ENCODE measurements around the gene RAPGEF4. TPM values are rescaled to one million over a fixed set of nuclear protein-coding genes. Genes with fewer than 3 reads are reported as not detected.

The RAPGEF4 gene
- total RNA-seq, 1 experiment from 2014 or later = 2.2 TPM

- Mint-ChIP-seq H3K9me3 (peaks cover 30% of the 10 kb centered on the region), H3K27ac (no peak overlapping the region), H3K27me3 (ENCODE audit: low read depth) (peaks cover 3% of the 10 kb centered on the region; the same call in 1 of the 2 replicates), H3K4me3 (no peak overlapping the region), H3K36me3 (peaks cover 18% of the 10 kb centered on the region), H3K4me1 (no peaks in the 10 kb centered on the region)
- ChIA-PET POLR2A (interaction anchor here (0.7 kb wide), 1 partner anchor 16 kb away, joined by 3 read pairs; no protein-coding TSS in a partner anchor), CTCF (interaction anchor here (1.3 kb wide), 1 partner anchor 28 kb away, joined by 3 read pairs; no protein-coding TSS in a partner anchor)
- DNase-seq (ENCODE audit: low spot score) (no peak), ATAC-seq (no peak)
- TF ChIP-seq ZNF416 (CRISPR knock-in tag; IDR thresholded peaks at IDR 0.05) (no peak), FOXJ3 (CRISPR knock-in tag; IDR thresholded peaks at IDR 0.05; ENCODE audit: borderline replicate concordance) (no peak), FOXK1 (CRISPR knock-in tag; IDR thresholded peaks at IDR 0.05) (no peak), MYBL2 (CRISPR knock-in tag; IDR thresholded peaks at IDR 0.05) (no peak), EMX1 (CRISPR knock-in tag; IDR thresholded peaks at IDR 0.05) (no peak), ZNF532 (CRISPR knock-in tag; IDR thresholded peaks at IDR 0.05; ENCODE audit: borderline replicate concordance) (no peak), ZNF512 (CRISPR knock-in tag; IDR thresholded peaks at IDR 0.05; ENCODE audit: borderline replicate concordance) (no peak), CREM (CRISPR knock-in tag; IDR thresholded peaks at IDR 0.05) (no peak), PRRX2 (CRISPR knock-in tag; IDR thresholded peaks at IDR 0.05) (no peak), RELA (CRISPR knock-in tag; IDR thresholded peaks at IDR 0.05; ENCODE audit: borderline replicate concordance) (no peak), ZNF121 (CRISPR knock-in tag; IDR thresholded peaks at IDR 0.05) (no peak), ZBTB21 (CRISPR knock-in tag; IDR thresholded peaks at IDR 0.05; ENCODE audit: borderline replicate concordance) (no peak), E2F1 (CRISPR knock-in tag; IDR thresholded peaks at IDR 0.05) (no peak), ZNF263 (CRISPR knock-in tag; IDR thresholded peaks at IDR 0.05; ENCODE audit: low read depth) (no peak)
- TF ChIP-seq, protein P1, sequence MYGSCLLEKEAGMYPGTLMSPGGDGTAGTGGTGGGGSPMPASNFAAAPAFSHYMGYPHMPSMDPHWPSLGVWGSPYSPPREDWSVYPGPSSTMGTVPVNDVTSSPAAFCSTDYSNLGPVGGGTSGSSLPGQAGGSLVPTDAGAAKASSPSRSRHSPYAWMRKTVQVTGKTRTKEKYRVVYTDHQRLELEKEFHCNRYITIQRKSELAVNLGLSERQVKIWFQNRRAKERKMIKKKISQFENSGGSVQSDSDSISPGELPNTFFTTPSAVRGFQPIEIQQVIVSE (CRISPR knock-in tag; IDR thresholded peaks at IDR 0.05; ENCODE audit: borderline replicate concordance) = no peak
- TF ChIP-seq, protein P2, sequence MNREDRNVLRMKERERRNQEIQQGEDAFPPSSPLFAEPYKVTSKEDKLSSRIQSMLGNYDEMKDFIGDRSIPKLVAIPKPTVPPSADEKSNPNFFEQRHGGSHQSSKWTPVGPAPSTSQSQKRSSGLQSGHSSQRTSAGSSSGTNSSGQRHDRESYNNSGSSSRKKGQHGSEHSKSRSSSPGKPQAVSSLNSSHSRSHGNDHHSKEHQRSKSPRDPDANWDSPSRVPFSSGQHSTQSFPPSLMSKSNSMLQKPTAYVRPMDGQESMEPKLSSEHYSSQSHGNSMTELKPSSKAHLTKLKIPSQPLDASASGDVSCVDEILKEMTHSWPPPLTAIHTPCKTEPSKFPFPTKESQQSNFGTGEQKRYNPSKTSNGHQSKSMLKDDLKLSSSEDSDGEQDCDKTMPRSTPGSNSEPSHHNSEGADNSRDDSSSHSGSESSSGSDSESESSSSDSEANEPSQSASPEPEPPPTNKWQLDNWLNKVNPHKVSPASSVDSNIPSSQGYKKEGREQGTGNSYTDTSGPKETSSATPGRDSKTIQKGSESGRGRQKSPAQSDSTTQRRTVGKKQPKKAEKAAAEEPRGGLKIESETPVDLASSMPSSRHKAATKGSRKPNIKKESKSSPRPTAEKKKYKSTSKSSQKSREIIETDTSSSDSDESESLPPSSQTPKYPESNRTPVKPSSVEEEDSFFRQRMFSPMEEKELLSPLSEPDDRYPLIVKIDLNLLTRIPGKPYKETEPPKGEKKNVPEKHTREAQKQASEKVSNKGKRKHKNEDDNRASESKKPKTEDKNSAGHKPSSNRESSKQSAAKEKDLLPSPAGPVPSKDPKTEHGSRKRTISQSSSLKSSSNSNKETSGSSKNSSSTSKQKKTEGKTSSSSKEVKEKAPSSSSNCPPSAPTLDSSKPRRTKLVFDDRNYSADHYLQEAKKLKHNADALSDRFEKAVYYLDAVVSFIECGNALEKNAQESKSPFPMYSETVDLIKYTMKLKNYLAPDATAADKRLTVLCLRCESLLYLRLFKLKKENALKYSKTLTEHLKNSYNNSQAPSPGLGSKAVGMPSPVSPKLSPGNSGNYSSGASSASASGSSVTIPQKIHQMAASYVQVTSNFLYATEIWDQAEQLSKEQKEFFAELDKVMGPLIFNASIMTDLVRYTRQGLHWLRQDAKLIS (CRISPR knock-in tag; IDR thresholded peaks at IDR 0.05; ENCODE audit: borderline replicate concordance) = no peak
Observed at GRCh38 chr2:172702451-172702850, 33.2 kb upstream of the RAPGEF4 start.
